CD4-positive, alpha-beta T cell treated with Interleukin-6 for 4 hours (primary cell): ENCODE data around the gene SLC22A7.
"Not testable (repeated sequence)": the region's sequence is repeated elsewhere in the genome, so short reads cannot be mapped to it uniquely, and the experiment has no call there.

Experiments
- DNase-seq: peaks from one replicate; pipeline ENCODE4 v3.0.0-alpha.2; 2020; ENCODE audit warnings: mixed read lengths

SLC22A7 gene

GRCh38 chr6:43284991-43285781 is 12.9 kb upstream of the SLC22A7 start:
- DNase-seq = no peak

DNA sequence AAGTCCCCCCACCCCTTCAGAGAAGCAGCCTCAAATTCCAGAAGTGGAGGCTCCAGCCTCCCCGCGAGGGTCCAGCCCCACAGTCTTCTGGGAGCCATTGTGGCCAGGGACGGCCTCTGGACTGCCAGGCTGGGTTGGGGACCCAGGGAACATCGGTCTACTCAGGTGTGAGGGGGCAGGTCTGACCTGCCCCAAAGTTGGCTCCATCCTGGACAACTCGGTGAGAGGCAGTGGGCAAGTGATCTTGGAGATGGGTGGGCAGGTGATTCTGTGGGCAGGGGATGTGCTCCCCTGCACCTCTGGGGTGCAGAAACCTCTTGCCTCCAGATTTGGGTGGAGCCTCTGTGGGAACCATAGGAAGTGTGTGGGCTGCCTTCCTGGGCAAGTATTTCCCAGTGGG is 12.2 kb upstream of the SLC22A7 start:
- no peak for DNase-seq

- no peak for DNase-seq
Measured at GRCh38 chr6:43286456-43286979, 11.5 kb upstream of the SLC22A7 start.

DNA sequence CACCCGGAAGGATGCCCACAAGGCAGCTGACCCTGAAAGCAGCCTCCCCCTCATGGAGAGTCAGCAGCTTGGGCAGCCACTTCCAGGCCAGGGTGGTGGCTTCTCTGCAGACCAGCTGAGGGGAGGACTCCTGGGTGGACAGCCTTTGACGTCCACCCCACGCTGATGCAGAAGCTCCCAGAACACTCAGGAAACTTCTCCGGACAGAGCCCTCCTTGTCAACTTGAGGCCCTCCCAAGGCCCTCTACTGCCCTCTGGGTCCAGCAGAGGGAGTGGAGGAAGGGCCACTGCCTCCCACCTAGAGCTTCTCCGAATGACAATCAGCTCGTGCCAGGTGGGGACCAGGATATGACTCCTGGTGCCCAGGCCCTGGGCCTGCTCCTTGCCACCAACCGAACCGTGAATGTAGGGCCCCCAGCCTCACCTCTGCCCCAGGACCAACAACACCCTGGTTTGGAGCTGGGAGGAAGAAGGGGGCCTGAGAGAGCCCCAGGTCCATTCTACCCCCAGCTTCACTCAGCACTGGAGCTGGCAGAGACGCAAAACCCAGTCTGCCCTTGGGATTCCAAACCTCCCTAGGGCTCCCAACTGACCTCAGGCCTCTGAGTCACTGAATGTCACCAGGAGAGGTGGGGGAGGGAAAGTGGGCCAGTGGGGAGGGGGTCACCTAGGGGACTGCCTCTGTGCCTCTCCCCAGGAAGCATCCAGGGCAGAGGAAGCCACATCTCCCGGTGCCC is 10.9 kb upstream of the SLC22A7 start:
- DNase-seq = no peak

- DNase-seq = no peak
Measured at GRCh38 chr6:43287717-43288679, 10.1 kb upstream of the SLC22A7 start.

GRCh38 chr6:43290339-43290904 is 7.6 kb upstream of the SLC22A7 start:
- DNase-seq = no peak

DNA sequence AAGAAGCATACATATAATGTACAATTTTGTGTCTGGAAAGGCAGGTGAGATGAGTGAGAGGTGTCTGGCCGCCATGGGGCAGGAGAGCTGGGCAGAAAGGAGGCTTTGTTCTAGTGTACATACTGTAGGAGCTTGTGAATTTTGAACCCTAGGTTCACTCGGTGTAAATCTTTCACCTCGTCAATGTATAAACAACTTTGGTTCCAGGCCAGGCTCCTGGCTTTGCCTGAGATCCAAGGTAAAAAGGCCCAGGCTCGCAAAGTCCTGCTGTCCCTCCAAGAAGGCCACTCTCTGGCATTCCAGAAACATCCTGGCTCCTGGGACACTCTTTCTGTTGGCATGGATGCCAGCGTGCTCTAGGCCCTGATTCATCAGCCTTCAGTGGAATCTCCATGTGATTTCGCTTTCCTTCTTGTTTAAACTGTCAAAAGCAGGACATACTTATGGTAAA is 7.1 kb upstream of the SLC22A7 start:
- no peak for DNase-seq

GRCh38 chr6:43291708-43292107 is 6.4 kb upstream of the SLC22A7 start:
- DNase-seq = no peak

- DNase-seq = no peak
Measured at GRCh38 chr6:43292341-43292740, 5.7 kb upstream of the SLC22A7 start.

- DNase-seq = no peak
Measured at GRCh38 chr6:43292763-43293318, 5.2 kb upstream of the SLC22A7 start.

GRCh38 chr6:43293698-43294097 is 4.4 kb upstream of the SLC22A7 start:
- DNase-seq = no peak

- DNase-seq = no peak
Measured at GRCh38 chr6:43294536-43294935, 3.5 kb upstream of the SLC22A7 start.

DNA sequence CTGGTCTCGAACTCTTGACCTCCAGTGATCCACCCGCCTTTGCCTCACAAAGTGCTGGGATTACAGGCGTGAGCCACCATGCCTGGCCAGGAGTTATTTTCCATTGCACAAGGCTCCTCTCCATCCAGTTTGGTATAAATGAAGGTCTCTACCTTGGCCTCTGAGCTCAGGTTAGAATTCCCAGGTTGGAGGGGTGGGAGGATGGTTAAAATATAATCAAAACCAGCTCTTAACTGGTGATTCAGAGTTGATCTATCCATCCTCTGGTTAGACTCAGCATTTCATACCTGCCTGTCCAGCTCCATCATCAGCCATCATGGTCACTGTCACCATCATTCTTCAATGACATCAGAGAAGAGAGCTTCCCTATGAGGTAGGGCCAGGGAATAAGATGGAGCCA is 2.6 kb upstream of the SLC22A7 start:
- DNase-seq = no peak

DNA sequence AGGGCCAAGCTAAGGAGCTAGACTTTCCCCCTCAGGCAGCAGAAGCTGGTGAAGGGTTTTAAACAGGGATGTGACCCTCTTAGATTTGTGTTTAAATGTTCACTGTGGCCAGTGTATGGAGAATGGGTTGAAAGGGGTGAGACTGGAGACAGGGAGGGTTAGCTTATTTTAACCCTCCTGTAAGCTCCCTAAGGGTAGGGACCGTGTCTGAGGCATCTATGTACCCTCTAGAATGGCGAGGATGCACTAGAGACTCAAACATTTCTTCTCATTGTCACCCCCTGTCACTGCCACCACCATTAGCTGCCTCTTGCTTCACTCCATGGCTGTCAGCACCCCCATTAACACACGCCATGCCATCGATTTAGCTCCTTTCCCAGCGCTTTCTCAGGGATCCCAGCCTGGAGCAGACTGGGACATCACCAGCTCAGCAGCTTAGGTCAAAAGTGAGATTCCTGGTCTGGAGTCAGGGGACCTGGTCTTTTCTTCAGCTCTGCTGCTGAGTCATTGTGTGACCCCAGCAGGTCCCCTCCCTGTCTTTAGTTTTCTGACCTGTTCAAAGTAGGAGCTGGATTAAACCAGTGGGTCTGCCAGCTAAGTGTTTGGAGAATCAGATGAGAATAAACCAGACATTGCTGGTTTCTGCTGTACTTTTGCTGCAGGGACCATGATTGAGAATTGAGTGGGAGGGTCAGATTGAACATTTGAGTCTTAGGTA is 1.1 kb upstream of the SLC22A7 start:
- no peak for DNase-seq

GRCh38 chr6:43298565-43299337 is 691 bp downstream of the SLC22A7 start:
- no peak for DNase-seq

DNA sequence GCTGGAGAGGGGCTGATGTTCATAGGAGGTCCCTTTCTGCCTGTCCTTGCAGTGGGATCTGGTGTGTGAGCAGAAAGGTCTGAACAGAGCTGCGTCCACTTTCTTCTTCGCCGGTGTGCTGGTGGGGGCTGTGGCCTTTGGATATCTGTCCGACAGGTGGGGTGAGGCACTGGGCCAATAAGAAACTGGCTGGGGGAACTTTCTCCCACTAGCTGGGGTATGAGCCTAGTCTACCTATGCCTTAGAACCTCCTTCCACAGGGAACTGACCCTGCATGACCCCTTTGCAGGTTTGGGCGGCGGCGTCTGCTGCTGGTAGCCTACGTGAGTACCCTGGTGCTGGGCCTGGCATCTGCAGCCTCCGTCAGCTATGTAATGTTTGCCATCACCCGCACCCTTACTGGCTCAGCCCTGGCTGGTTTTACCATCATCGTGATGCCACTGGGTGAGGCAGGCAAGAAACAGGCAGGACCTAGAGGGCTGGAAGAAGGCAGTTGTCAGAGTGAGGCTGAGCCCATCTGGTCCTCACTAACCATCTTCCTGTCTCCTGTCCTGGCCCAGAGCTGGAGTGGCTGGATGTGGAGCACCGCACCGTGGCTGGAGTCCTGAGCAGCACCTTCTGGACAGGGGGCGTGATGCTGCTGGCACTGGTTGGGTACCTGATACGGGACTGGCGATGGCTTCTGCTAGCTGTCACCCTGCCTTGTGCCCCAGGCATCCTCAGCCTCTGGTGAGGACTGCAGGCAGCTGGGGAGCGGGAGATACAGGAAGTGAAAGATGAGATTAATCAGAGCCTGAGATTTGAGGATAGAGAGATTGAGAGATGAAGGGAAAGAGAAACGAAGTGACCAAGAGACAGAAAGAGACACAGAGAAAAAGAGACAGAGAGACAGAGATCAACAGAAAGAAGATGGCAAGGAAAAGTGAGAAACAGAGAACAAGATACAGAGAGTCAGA is 1.6 kb downstream of the SLC22A7 start:
- no peak for DNase-seq

DNA sequence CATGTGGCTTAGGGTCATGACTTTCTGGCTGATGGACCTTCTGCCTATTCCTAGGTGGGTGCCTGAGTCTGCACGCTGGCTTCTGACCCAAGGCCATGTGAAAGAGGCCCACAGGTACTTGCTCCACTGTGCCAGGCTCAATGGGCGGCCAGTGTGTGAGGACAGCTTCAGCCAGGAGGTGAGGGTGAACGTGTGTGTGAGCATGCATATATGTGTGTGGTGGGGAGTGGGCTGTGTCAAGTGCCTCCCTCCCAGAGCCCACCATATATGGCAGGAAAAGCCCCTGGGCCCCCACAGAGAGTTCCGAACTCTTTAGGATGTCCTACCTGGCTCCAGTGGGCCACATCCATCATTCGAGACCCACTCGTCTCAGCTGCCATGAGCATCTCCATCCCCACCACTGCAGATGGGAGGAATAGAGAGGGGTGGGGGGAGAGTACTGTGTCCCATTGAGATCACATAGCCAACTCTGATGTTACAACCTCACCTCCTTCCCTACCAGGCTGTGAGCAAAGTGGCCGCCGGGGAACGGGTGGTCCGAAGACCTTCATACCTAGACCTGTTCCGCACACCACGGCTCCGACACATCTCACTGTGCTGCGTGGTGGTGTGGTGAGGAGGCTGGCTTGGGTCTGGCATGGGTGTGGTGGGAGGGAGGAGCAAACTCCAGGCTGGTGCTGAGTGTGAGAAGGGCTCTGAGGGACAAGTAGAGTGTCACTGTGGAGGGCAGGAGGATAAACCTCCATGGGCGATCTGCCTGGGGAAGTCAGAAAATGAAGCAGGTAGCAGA is 3.2 kb downstream of the SLC22A7 start:
- no peak for DNase-seq

DNA sequence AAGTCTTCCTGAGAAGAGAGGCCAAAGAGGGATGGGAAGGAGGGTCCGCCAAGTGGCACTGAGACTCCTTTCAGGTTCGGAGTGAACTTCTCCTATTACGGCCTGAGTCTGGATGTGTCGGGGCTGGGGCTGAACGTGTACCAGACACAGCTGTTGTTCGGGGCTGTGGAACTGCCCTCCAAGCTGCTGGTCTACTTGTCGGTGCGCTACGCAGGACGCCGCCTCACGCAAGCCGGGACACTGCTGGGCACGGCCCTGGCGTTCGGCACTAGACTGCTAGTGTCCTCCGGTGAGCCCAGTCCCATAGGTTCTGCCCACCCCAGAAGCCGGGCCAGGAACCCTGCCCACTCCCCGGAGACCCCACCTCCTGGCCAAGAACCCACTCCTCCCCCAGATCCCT is 4.1 kb downstream of the SLC22A7 start:
- no peak for DNase-seq

GRCh38 chr6:43303006-43303405 is 4.9 kb downstream of the SLC22A7 start:
- DNase-seq = not testable (repeated sequence)
